Gastrocnemius medialis (tissue), 4 donors: Measurements from ENCODE around the gene PPIL6. TPM values are rescaled to one million over a fixed set of nuclear protein-coding genes. Genes with fewer than 3 reads are reported as not detected.
A peak's percentile ranks its signal among the peaks of the same experiment; 100 is the strongest.

Source experiments
- ATAC-seq, 2 donors: fragments of 150-250 bp; one replicate each; pipeline ENCODE4 v1.9.1; 2016
- DNase-seq, 2 donors: peaks; one replicate each; pipeline ENCODE4 v3.0.0-alpha.2; 2019
- H3K27ac ChIP-seq, 4 donors: fragments of 200-600 bp; sonication (generic); 1 replicate in 1 of 4; 2 replicates in 3 of 4; pipeline ENCODE4 v1.5.1; 2016 to 2018; ENCODE audit warnings: mild to moderate bottlenecking in 2 of 4, moderate library complexity in 1 of 4
- H3K27me3 ChIP-seq, 3 donors: fragments of 200-600 bp; sonication (generic) in 2 of 3; 1 replicate in 1 of 3; 2 replicates in 2 of 3; pipeline versions ENCODE4 v1.5.1 to v1.6.0; 2016 to 2019; ENCODE audit warnings: mild to moderate bottlenecking in 1 of 3, moderate library complexity in 1 of 3
- H3K36me3 ChIP-seq, 2 donors: fragments of 200-600 bp; sonication (generic) in 1 of 2; one replicate each; pipeline ENCODE4 v1.5.1; 2017 to 2018
- H3K4me1 ChIP-seq, 2 donors: fragments of 200-600 bp; sonication (generic) in 1 of 2; one replicate each; pipeline ENCODE4 v1.5.1; 2016 to 2017; ENCODE audit warnings: mild to moderate bottlenecking in 2 of 2
- H3K4me3 ChIP-seq, 4 donors: fragments of 200-600 bp; sonication (generic) in 3 of 4; 1 replicate in 1 of 4; 2 replicates in 3 of 4; pipeline ENCODE4 v1.5.1; 2016 to 2019; ENCODE audit warnings: mild to moderate bottlenecking in 2 of 4
- H3K9me3 ChIP-seq, 3 donors: fragments of 200-600 bp; sonication (generic) in 2 of 3; 1 replicate in 1 of 3; 2 replicates in 2 of 3; pipeline ENCODE4 v1.5.1; 2016 to 2019
- POLR2A ChIP-seq, 2 donors: fragments of 450-650 bp; IDR thresholded peaks; one replicate each; pipeline ENCODE4 v1.6.1; 2017; ENCODE audit warnings: antibody characterized with exemption in 2 of 2, mild to moderate bottlenecking in 2 of 2, moderate library complexity in 2 of 2
- in situ Hi-C, 4 donors: fragments of 200-750 bp; cut with MboI; loops; one replicate each; pipeline versions ENCODE4 v1.15.0 to v1.8.0; 2017; ENCODE audit warnings: low sequenced_read_pairs in 4 of 4
- intact Hi-C: fragments of 100-400 bp; cut with DNase I; formaldehyde crosslinking; loops from one replicate; pipeline ENCODE4 v1.15.1; 2023; ENCODE audit warnings: low total_unique reads
- total RNA-seq, 4 donors: library from RNA; depleted of rRNA; stranded (reverse); fragments of >200 nt; gene quantifications; one replicate each; pipeline versions ENCODE4 v1.1.0 to v1.2.3, GENCODE V29; 2016
- TF ChIP-seq, protein P1 (sequence below), 5 experiments: fragments of 450-650 bp in 3 of 5; fragments of 200-600 bp in 2 of 5; sonication (generic) in 2 of 5; IDR thresholded peaks in 4 of 5; conservative IDR thresholded peaks in 1 of 5; 1 replicate in 4 of 5; 2 replicates in 1 of 5; pipeline ENCODE4 v1.5.1; 2016 to 2019; ENCODE audit warnings: antibody characterized with exemption in 5 of 5, mild to moderate bottlenecking in 3 of 5, moderate library complexity in 3 of 5

The PPIL6 gene
- total RNA-seq, 4 donors from 2014 or later, result 0.64 to 2.9 (median 1.3) TPM

DNA sequence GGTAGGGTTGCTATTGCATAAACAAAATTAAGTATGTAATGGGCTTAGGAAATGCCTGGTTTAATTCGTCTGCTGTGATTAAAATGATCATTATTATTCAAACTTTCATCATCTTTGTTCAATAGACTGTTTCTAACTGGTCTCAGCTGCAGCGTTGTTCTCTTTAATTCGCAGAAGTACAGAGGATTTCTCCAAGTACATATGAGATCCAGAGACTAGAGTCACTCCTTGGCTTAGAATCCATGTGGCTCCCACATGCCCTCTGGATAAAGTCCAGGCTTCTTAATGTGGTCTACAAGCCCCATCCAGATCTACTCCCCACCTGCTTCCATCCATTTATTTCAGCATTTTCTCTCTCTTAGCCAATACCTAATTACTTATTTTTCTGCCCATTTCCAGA, 43.7 kb upstream of the PPIL6 start:
- intact Hi-C loops, result loop anchor here (5.0 to 10.0 kb wide), 2 partner anchors 387 to 479 kb away; partner anchors contain the start of gene CEP57L1
- Histone ChIP-seq H3K4me1 (peaks cover 29 to 36% of the 10 kb centered on the region in 2 donors), H3K27me3 (no peaks in the 10 kb centered on the region), H3K36me3 (peaks cover 0 to 15% of the 10 kb centered on the region in 2 donors), H3K9me3 (no peaks in the 10 kb centered on the region), H3K27ac (peak overlapping the region; percentile 48 to 93 (median 71)), H3K4me3 (peak overlapping the region in 2 of 4 donors; percentile 54 to 88)
- ATAC-seq, result no peak
- no peak for DNase-seq
- TF ChIP-seq, protein P1, sequence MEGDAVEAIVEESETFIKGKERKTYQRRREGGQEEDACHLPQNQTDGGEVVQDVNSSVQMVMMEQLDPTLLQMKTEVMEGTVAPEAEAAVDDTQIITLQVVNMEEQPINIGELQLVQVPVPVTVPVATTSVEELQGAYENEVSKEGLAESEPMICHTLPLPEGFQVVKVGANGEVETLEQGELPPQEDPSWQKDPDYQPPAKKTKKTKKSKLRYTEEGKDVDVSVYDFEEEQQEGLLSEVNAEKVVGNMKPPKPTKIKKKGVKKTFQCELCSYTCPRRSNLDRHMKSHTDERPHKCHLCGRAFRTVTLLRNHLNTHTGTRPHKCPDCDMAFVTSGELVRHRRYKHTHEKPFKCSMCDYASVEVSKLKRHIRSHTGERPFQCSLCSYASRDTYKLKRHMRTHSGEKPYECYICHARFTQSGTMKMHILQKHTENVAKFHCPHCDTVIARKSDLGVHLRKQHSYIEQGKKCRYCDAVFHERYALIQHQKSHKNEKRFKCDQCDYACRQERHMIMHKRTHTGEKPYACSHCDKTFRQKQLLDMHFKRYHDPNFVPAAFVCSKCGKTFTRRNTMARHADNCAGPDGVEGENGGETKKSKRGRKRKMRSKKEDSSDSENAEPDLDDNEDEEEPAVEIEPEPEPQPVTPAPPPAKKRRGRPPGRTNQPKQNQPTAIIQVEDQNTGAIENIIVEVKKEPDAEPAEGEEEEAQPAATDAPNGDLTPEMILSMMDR (IDR thresholded peaks at IDR 0.05 in 4 of 5, conservative IDR thresholded peaks at IDR 0.05 in 1 of 5), result no peak
- TF ChIP-seq POLR2A (IDR thresholded peaks at IDR 0.05), result no peak
- in situ Hi-C loops, result loop anchor here in 2 of 4 donors (10.0 kb wide), 2 partner anchors 49 to 211 kb away; partner anchors contain the start of genes AK9 (in 2 of the 2) and FIG4 (in 2 of the 2)

DNA sequence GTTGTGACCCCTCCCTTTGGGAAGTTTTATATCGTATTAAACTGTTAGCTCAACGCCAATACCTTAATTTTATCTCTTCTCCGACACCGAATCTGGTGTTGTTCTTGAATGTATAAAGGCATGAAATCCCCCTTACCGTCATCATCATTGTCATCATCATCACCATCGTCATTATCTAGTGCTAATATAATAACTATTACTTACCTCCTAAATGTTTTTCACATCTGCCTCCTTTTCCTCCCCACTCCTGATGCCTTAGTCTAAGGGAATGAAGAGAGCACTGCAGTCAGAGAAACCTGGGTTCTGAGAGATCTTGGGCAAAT, 43.3 kb upstream of the PPIL6 start:
- in situ Hi-C loops (loop anchor here in 2 of 4 donors (10.0 kb wide), 2 partner anchors 49 to 211 kb away; partner anchors contain the start of genes AK9 (in 2 of the 2) and FIG4 (in 2 of the 2)), intact Hi-C loops (loop anchor here (1.0 to 10.0 kb wide), 6 partner anchors 27 to 479 kb away; partner anchors contain the start of genes CD164, CEP57L1, PPIL6 and SMPD2)
- Histone ChIP-seq H3K4me1 (peaks cover 33 to 40% of the 10 kb centered on the region in 2 donors), H3K9me3 (no peaks in the 10 kb centered on the region), H3K36me3 (peaks cover 0 to 15% of the 10 kb centered on the region in 2 donors), H3K27ac (peak overlapping the region; percentile 48 to 93 (median 71)), H3K4me3 (peak overlapping the region; percentile 50 to 88 (median 52)), H3K27me3 (no peaks in the 10 kb centered on the region)
- DNase-seq (no peak), ATAC-seq (peak; percentile 8)
- no peak for TF ChIP-seq POLR2A (IDR thresholded peaks at IDR 0.05)
- TF ChIP-seq, protein P1 (IDR thresholded peaks at IDR 0.05 in 4 of 5, conservative IDR thresholded peaks at IDR 0.05 in 1 of 5), result no peak

DNA sequence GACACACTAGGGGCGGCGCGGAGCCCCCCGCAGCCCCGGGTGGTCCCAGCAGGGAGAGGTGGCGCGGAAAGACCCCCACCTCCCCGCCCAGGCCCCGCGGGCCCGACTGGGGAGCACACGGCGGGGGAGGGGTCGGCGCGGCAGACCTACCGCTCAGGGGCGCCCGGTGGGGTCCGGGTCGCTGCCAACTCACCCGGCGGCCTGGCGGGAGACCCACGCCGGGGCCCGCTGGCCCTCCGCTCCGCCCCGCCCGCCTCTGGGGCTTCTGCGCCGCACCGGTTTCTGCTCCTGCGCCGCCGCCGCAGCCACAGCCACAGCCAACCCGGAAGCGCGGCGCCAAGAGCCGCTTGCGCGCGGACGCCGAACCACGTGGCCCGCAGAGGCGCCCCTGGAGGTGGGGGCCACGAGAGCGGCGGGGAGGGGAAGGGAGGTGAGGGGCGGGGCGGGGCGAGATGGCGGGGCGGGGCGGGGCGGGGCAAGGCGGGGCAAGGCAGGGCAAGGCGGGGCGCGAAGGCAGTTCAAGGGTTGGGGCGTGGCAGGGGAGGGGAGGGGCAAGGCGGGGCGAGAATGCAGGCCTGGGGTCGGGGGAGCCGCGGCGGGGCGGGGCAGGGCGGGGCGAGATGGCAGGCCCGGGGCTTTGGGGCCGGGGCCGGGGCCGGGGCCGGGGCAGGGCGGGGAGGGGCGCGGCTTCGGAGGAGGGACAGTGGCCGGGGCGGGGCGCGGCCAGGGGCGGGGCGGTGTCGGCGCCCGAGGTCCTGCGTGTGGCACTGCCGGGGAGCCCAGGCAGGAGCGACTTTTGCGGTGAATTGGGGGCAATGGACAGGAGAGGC, 42.7 kb upstream of the PPIL6 start, which contains the start of gene ZBTB24:
Gene ZBTB24 (minus strand): TSS at position 315 of the 830 bp plus-strand sequence. CDS start 1,193 bp downstream, outside the sequence.
- no peaks in the 10 kb centered on the region for H3K9me3 ChIP-seq
- no peaks in the 10 kb centered on the region for H3K27me3 ChIP-seq
- peaks cover 0 to 15% of the 10 kb centered on the region in 2 donors for H3K36me3 ChIP-seq
- ATAC-seq (peak; percentile 83 to 87), DNase-seq (peak; percentile 82 to 88)
- intact Hi-C loops, result loop anchor here (1.0 to 10.0 kb wide), 6 partner anchors 26 to 478 kb away; partner anchors contain the start of genes CD164, CEP57L1, PPIL6 and SMPD2
- peak; percentile 75 to 89 for TF ChIP-seq POLR2A (IDR thresholded peaks at IDR 0.05)
- TF ChIP-seq, protein P1 (IDR thresholded peaks at IDR 0.05 in 4 of 5, conservative IDR thresholded peaks at IDR 0.05 in 1 of 5), result no peak
- H3K4me1 ChIP-seq, result peaks cover 37 to 46% of the 10 kb centered on the region in 2 donors
- peak within 1 kb of the TSS; percentile 66 to 100 (median 94) for H3K4me3 ChIP-seq
- H3K27ac ChIP-seq, result peak within 1 kb of the TSS; percentile 84 to 93 (median 88)
- in situ Hi-C loops, result loop anchor here in 2 of 4 donors (10.0 kb wide), 2 partner anchors 48 to 212 kb away; partner anchors contain the start of genes AK9 (in 2 of the 2) and FIG4 (in 2 of the 2)

DNA sequence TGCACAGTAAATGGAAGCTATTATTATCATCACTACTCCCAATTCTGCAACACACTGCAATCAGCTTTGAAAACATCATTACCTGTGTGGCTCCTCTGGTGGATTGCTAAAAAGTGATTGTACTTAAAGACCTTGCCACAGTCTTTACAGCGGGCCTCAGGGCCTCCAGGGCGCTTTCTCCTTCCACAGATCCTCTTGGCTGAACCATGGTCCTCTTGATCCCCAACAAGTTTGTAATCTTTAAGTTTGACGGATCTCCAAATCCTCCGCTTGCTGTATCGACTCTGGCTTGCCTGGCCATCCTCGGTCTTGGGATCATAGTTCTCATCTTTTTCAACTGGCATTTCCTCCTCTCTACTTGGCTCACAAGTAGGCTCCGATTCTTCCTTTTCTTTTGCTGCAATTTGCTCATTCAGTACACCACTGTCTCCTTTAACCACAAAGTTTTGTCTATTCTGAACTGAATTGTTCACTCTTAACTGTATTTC, 40.6 kb upstream of the PPIL6 start:
- peaks cover 40 to 47% of the 10 kb centered on the region in 2 donors for H3K4me1 ChIP-seq
- H3K27me3 ChIP-seq, result no peaks in the 10 kb centered on the region
- peak overlapping the region in 1 of 4 donors; percentile 3 for H3K4me3 ChIP-seq
- in situ Hi-C loops, result loop anchor here in 2 of 4 donors (10.0 kb wide), 2 partner anchors 46 to 214 kb away; partner anchors contain the start of genes AK9 (in 2 of the 2) and FIG4 (in 2 of the 2)
- intact Hi-C loops, result loop anchor here (5.0 to 10.0 kb wide), 2 partner anchors 384 to 476 kb away; partner anchors contain the start of gene CEP57L1
- no peak for ATAC-seq
- H3K36me3 ChIP-seq, result peaks cover 0 to 25% of the 10 kb centered on the region in 2 donors
- DNase-seq, result no peak
- no peak for TF ChIP-seq POLR2A (IDR thresholded peaks at IDR 0.05)
- TF ChIP-seq, protein P1 (IDR thresholded peaks at IDR 0.05 in 4 of 5, conservative IDR thresholded peaks at IDR 0.05 in 1 of 5), result no peak
- H3K9me3 ChIP-seq, result no peaks in the 10 kb centered on the region
- no peak overlapping the region for H3K27ac ChIP-seq
